Measurements from ENCODE around the gene MPP7. TPM values are rescaled to one million over a fixed set of nuclear protein-coding genes. Genes with fewer than 3 reads are reported as not detected.

The MPP7 gene
- total RNA-seq, 1 experiment from 2014 or later = 1.5 TPM

- DNase-seq (ENCODE audit: low spot score) = no peak
- BruUV-seq (replicated peaks) = no TSS peak
- TF ChIP-seq CTCF (conservative IDR thresholded peaks at IDR 0.05; ENCODE audit: low read depth, low read length) (no peak), EZH2 (IDR thresholded peaks at IDR 0.05; ENCODE audit: borderline replicate concordance, low read depth, low read length, poor library complexity, severe bottlenecking) (no peak)
- Histone ChIP-seq H3K4me1 (ENCODE audit: insufficient read depth, low read length, poor library complexity, severe bottlenecking) (no peaks in the 10 kb centered on the region), H3K27ac (ENCODE audit: low read depth, low read length, poor library complexity, severe bottlenecking) (no peak overlapping the region), H3K9me3 (ENCODE audit: low read depth, low read length, poor library complexity, severe bottlenecking) (no peaks in the 10 kb centered on the region), H3K36me3 (ENCODE audit: insufficient read depth, low read length, poor library complexity, severe bottlenecking) (no peaks in the 10 kb centered on the region), H3K27me3 (replicated peaks; ENCODE audit: insufficient read depth, low read depth, low read length, poor library complexity) (no peaks in the 10 kb centered on the region), H3K4me3 (ENCODE audit: low read depth, low read length, poor library complexity, severe bottlenecking) (no peak overlapping the region)
- ChIA-PET POLR2A (ENCODE audit: low non-redundant PET) (no interaction called here), CTCF (no interaction called here)
- intact Hi-C loops (cut with micrococcal nuclease; ENCODE audit: unreplicated experiment) = no loop called here
Measured at GRCh38 chr10:28280652-28281051, 22.2 kb downstream of the MPP7 start.

GRCh38 chr10:28279878-28280277 is 23.0 kb downstream of the MPP7 start:
- BruUV-seq (replicated peaks) = no TSS peak
- no peak overlapping the region for H3K27ac ChIP-seq (ENCODE audit: low read depth, low read length, poor library complexity, severe bottlenecking)
- intact Hi-C loops (cut with micrococcal nuclease; ENCODE audit: unreplicated experiment) = no loop called here
- H3K4me1 ChIP-seq (ENCODE audit: insufficient read depth, low read length, poor library complexity, severe bottlenecking) = no peaks in the 10 kb centered on the region
- H3K4me3 ChIP-seq (ENCODE audit: low read depth, low read length, poor library complexity, severe bottlenecking) = no peak overlapping the region
- DNase-seq (ENCODE audit: low spot score) = no peak
- CTCF ChIA-PET = no interaction called here
- H3K9me3 ChIP-seq (ENCODE audit: low read depth, low read length, poor library complexity, severe bottlenecking) = no peaks in the 10 kb centered on the region
- POLR2A ChIA-PET (ENCODE audit: low non-redundant PET) = no interaction called here
- TF ChIP-seq EZH2 (IDR thresholded peaks at IDR 0.05; ENCODE audit: borderline replicate concordance, low read depth, low read length, poor library complexity, severe bottlenecking) = no peak
- no peak for TF ChIP-seq CTCF (conservative IDR thresholded peaks at IDR 0.05; ENCODE audit: low read depth, low read length)
- no peaks in the 10 kb centered on the region for H3K27me3 ChIP-seq (replicated peaks; ENCODE audit: insufficient read depth, low read depth, low read length, poor library complexity)
- H3K36me3 ChIP-seq (ENCODE audit: insufficient read depth, low read length, poor library complexity, severe bottlenecking) = no peaks in the 10 kb centered on the region

- CTCF ChIA-PET = interaction anchor here (1.1 kb wide), 1 partner anchor 37 kb away, joined by 3 read pairs; no protein-coding TSS in a partner anchor
- Histone ChIP-seq H3K27ac (ENCODE audit: low read depth, low read length, poor library complexity, severe bottlenecking) (no peak overlapping the region), H3K4me3 (ENCODE audit: low read depth, low read length, poor library complexity, severe bottlenecking) (no peak overlapping the region), H3K4me1 (ENCODE audit: insufficient read depth, low read length, poor library complexity, severe bottlenecking) (no peaks in the 10 kb centered on the region), H3K36me3 (ENCODE audit: insufficient read depth, low read length, poor library complexity, severe bottlenecking) (no peaks in the 10 kb centered on the region), H3K27me3 (replicated peaks; ENCODE audit: insufficient read depth, low read depth, low read length, poor library complexity) (no peaks in the 10 kb centered on the region), H3K9me3 (ENCODE audit: low read depth, low read length, poor library complexity, severe bottlenecking) (no peaks in the 10 kb centered on the region)
- POLR2A ChIA-PET (ENCODE audit: low non-redundant PET) = no interaction called here
- no peak for DNase-seq (ENCODE audit: low spot score)
- TF ChIP-seq CTCF (conservative IDR thresholded peaks at IDR 0.05; ENCODE audit: low read depth, low read length) (no peak), EZH2 (IDR thresholded peaks at IDR 0.05; ENCODE audit: borderline replicate concordance, low read depth, low read length, poor library complexity, severe bottlenecking) (no peak)
- BruUV-seq (replicated peaks) = no TSS peak
- intact Hi-C loops (cut with micrococcal nuclease; ENCODE audit: unreplicated experiment) = no loop called here
Measured at GRCh38 chr10:28278842-28279241, 24.0 kb downstream of the MPP7 start.
